H1 (cell line): ENCODE data around the gene OPCML. TPM values are rescaled to one million over a fixed set of nuclear protein-coding genes. Genes with fewer than 3 reads are reported as not detected.
A peak's percentile ranks its signal among the peaks of the same experiment; 100 is the strongest.

Experiments used
- EGR1 ChIP-seq: IDR thresholded peaks from 2 replicates; pipeline ENCODE4 v1.6.1; 2011; ENCODE audit warnings: low read depth, low read length, borderline replicate concordance
- polyA plus RNA-seq, 7 experiments: library from polyadenylated mRNA; depleted of rRNA in 3 of 7; stranded (reverse) in 5 of 7; unstranded in 2 of 7; fragments of >200 nt in 5 of 7; fragments of 200-250 nt in 2 of 7; gene quantifications; 1 replicate in 5 of 7; 2 replicates in 1 of 7; 4 replicates in 1 of 7; pipeline versions ENCODE4 v1.2.1 to v1.2.3, GENCODE V29; 2011 to 2013; ENCODE audit warnings: missing spikeins in 2 of 7, mixed read lengths in 2 of 7
- total RNA-seq: library from RNA; stranded (reverse); fragmentation: NEBNext Ultra II Directional; extraction: Animal tissue kit (Norgen Biotek cat#: 25700); gene quantifications from 2 replicates; pipeline ENCODE4 v1.2.1, GENCODE V29; 2021
- TF ChIP-seq, protein P1 (sequence below): fragments of 300-600 bp; sonication (generic); IDR thresholded peaks from 2 replicates; pipeline ENCODE4 v1.7.1; 2012; ENCODE audit warnings: low read length, moderate library complexity, mild to moderate bottlenecking, inconsistent platforms; ENCODE audit not compliant: insufficient replicate concordance
- TF ChIP-seq, protein P2 (sequence below), 3 experiments: IDR thresholded peaks; 1 replicate in 2 of 3; 2 replicates in 1 of 3; pipeline versions ENCODE4 v1.5.1 to v1.6.1; 2011; ENCODE audit warnings: low read length in 3 of 3, mild to moderate bottlenecking in 3 of 3, inconsistent platforms in 2 of 3, low read depth in 1 of 3, moderate library complexity in 1 of 3; ENCODE audit not compliant: insufficient read depth in 1 of 3; ENCODE audit errors: control extremely low read depth in 1 of 3

The OPCML gene
- total and polyA plus RNA-seq, 2 of the 8 experiments (the other 6 are each of a cell fraction or from before 2014, with no cell fraction given), result 2.3 to 3.1 TPM

DNA sequence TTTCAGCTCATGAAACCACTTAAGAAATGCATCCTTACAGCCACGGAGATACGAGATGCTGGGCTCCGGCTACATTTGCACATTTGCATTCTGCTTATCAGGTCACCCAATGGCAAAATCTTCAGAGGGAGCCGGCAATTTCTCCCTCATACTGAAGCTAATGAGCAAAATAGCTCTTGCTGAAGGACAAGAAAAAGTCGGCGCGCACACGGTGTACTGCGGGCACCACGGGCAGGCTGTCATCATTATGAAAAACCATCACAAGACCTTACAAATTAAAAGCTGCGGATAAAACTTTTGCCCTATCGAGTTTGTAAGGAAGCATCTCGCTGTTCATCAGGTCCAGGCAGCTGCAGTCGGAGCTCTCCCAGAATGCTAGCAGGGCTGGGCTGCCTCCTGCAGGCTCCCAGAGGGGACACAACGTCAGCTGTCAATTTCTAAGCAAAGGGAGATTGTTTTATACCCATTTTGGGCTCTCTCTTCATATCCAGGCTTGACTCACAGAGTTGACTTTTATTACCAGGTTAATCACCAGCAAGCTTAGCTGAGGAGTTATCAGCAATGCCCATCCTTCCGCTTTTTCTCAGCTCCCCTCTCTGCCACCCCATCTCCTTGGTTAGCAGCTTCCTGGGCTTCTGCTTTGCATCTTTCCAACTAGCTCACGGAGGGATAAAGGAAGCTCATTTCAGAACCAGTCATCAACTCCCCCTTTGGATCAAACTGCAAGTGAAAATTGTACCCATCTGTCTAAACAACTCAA, 375.1 kb downstream of the OPCML start (continued):
- TF ChIP-seq, protein P1, sequence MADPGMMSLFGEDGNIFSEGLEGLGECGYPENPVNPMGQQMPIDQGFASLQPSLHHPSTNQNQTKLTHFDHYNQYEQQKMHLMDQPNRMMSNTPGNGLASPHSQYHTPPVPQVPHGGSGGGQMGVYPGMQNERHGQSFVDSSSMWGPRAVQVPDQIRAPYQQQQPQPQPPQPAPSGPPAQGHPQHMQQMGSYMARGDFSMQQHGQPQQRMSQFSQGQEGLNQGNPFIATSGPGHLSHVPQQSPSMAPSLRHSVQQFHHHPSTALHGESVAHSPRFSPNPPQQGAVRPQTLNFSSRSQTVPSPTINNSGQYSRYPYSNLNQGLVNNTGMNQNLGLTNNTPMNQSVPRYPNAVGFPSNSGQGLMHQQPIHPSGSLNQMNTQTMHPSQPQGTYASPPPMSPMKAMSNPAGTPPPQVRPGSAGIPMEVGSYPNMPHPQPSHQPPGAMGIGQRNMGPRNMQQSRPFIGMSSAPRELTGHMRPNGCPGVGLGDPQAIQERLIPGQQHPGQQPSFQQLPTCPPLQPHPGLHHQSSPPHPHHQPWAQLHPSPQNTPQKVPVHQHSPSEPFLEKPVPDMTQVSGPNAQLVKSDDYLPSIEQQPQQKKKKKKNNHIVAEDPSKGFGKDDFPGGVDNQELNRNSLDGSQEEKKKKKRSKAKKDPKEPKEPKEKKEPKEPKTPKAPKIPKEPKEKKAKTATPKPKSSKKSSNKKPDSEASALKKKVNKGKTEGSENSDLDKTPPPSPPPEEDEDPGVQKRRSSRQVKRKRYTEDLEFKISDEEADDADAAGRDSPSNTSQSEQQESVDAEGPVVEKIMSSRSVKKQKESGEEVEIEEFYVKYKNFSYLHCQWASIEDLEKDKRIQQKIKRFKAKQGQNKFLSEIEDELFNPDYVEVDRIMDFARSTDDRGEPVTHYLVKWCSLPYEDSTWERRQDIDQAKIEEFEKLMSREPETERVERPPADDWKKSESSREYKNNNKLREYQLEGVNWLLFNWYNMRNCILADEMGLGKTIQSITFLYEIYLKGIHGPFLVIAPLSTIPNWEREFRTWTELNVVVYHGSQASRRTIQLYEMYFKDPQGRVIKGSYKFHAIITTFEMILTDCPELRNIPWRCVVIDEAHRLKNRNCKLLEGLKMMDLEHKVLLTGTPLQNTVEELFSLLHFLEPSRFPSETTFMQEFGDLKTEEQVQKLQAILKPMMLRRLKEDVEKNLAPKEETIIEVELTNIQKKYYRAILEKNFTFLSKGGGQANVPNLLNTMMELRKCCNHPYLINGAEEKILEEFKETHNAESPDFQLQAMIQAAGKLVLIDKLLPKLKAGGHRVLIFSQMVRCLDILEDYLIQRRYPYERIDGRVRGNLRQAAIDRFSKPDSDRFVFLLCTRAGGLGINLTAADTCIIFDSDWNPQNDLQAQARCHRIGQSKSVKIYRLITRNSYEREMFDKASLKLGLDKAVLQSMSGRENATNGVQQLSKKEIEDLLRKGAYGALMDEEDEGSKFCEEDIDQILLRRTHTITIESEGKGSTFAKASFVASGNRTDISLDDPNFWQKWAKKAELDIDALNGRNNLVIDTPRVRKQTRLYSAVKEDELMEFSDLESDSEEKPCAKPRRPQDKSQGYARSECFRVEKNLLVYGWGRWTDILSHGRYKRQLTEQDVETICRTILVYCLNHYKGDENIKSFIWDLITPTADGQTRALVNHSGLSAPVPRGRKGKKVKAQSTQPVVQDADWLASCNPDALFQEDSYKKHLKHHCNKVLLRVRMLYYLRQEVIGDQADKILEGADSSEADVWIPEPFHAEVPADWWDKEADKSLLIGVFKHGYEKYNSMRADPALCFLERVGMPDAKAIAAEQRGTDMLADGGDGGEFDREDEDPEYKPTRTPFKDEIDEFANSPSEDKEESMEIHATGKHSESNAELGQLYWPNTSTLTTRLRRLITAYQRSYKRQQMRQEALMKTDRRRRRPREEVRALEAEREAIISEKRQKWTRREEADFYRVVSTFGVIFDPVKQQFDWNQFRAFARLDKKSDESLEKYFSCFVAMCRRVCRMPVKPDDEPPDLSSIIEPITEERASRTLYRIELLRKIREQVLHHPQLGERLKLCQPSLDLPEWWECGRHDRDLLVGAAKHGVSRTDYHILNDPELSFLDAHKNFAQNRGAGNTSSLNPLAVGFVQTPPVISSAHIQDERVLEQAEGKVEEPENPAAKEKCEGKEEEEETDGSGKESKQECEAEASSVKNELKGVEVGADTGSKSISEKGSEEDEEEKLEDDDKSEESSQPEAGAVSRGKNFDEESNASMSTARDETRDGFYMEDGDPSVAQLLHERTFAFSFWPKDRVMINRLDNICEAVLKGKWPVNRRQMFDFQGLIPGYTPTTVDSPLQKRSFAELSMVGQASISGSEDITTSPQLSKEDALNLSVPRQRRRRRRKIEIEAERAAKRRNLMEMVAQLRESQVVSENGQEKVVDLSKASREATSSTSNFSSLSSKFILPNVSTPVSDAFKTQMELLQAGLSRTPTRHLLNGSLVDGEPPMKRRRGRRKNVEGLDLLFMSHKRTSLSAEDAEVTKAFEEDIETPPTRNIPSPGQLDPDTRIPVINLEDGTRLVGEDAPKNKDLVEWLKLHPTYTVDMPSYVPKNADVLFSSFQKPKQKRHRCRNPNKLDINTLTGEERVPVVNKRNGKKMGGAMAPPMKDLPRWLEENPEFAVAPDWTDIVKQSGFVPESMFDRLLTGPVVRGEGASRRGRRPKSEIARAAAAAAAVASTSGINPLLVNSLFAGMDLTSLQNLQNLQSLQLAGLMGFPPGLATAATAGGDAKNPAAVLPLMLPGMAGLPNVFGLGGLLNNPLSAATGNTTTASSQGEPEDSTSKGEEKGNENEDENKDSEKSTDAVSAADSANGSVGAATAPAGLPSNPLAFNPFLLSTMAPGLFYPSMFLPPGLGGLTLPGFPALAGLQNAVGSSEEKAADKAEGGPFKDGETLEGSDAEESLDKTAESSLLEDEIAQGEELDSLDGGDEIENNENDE, result no peak
- no peak for TF ChIP-seq EGR1
- TF ChIP-seq, protein P2, sequence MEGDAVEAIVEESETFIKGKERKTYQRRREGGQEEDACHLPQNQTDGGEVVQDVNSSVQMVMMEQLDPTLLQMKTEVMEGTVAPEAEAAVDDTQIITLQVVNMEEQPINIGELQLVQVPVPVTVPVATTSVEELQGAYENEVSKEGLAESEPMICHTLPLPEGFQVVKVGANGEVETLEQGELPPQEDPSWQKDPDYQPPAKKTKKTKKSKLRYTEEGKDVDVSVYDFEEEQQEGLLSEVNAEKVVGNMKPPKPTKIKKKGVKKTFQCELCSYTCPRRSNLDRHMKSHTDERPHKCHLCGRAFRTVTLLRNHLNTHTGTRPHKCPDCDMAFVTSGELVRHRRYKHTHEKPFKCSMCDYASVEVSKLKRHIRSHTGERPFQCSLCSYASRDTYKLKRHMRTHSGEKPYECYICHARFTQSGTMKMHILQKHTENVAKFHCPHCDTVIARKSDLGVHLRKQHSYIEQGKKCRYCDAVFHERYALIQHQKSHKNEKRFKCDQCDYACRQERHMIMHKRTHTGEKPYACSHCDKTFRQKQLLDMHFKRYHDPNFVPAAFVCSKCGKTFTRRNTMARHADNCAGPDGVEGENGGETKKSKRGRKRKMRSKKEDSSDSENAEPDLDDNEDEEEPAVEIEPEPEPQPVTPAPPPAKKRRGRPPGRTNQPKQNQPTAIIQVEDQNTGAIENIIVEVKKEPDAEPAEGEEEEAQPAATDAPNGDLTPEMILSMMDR (IDR thresholded peaks at IDR 0.05; ENCODE audit: control extremely low read depth in 1 of 3, insufficient read depth in 1 of 3, low read depth in 1 of 3, low read length in 3 of 3), result peak; percentile 77 to 85 (median 80)
- TF ChIP-seq, all 59 proteins: peak for 2
